Osteoblast (primary cell): Measurements from ENCODE around the gene CEP170. TPM values are rescaled to one million over a fixed set of nuclear protein-coding genes. Genes with fewer than 3 reads are reported as not detected.

Experiments
- DNase-seq: peaks from one replicate; pipeline ENCODE4 v3.0.0; 2011; ENCODE audit warnings: low spot score, mixed read lengths; ENCODE audit not compliant: insufficient read length; ENCODE audit errors: missing footprints
- H2AFZ ChIP-seq: 2 replicates; pipeline ENCODE4 v1.6.0; 2011; ENCODE audit warnings: mild to moderate bottlenecking, low read length
- H3K27ac ChIP-seq: 2 replicates; pipeline ENCODE4 v1.5.1; 2011; ENCODE audit warnings: mild to moderate bottlenecking, low read depth, low read length, moderate library complexity
- H3K27me3 ChIP-seq: 2 replicates; pipeline ENCODE4 v1.6.0; 2012; ENCODE audit warnings: mild to moderate bottlenecking, control low read depth, inconsistent platforms, low read length, moderate library complexity; ENCODE audit not compliant: insufficient read depth
- H3K36me3 ChIP-seq: 2 replicates; pipeline ENCODE4 v1.5.1; 2011; ENCODE audit warnings: mild to moderate bottlenecking, low read length, control low read depth, moderate library complexity; ENCODE audit not compliant: insufficient read depth
- H3K4me1 ChIP-seq: 2 replicates; pipeline ENCODE4 v1.5.1; 2011; ENCODE audit warnings: mild to moderate bottlenecking, low read length, control low read depth, moderate library complexity; ENCODE audit not compliant: insufficient read depth
- H3K4me2 ChIP-seq: 2 replicates; pipeline ENCODE4 v1.6.0; 2011; ENCODE audit warnings: mild to moderate bottlenecking, low read length; ENCODE audit not compliant: insufficient read depth
- H3K4me3 ChIP-seq: fragments of 200-600 bp; sonication (generic); 3 replicates; pipeline ENCODE4 v1.5.1; 2012; ENCODE audit warnings: mild to moderate bottlenecking, low read length, inconsistent platforms; ENCODE audit not compliant: insufficient read depth
- H3K79me2 ChIP-seq: 2 replicates; pipeline ENCODE4 v1.6.0; 2012; ENCODE audit warnings: mild to moderate bottlenecking, low read length, control low read depth, inconsistent platforms; ENCODE audit not compliant: insufficient read depth
- H3K9me3 ChIP-seq: 2 replicates; pipeline ENCODE4 v1.5.1; 2011; ENCODE audit warnings: low read depth, low read length, control low read depth
- H4K20me1 ChIP-seq: 2 replicates; pipeline ENCODE4 v1.6.0; 2012; ENCODE audit warnings: mild to moderate bottlenecking, low read length, control low read depth; ENCODE audit not compliant: insufficient read depth
- CTCF ChIP-seq: IDR thresholded peaks from 2 replicates; pipeline ENCODE4 v1.5.1; 2011; ENCODE audit warnings: mild to moderate bottlenecking, low read depth, low read length, moderate library complexity; ENCODE audit errors: extremely low read depth
- total RNA-seq: library from RNA; depleted of rRNA; stranded (reverse); fragments of >200 nt; gene quantifications from 2 replicates; pipeline ENCODE4 v1.2.3, GENCODE V29; 2012

The CEP170 gene
- total RNA-seq, result 90.5 and 102 TPM in 2 replicates

DNA sequence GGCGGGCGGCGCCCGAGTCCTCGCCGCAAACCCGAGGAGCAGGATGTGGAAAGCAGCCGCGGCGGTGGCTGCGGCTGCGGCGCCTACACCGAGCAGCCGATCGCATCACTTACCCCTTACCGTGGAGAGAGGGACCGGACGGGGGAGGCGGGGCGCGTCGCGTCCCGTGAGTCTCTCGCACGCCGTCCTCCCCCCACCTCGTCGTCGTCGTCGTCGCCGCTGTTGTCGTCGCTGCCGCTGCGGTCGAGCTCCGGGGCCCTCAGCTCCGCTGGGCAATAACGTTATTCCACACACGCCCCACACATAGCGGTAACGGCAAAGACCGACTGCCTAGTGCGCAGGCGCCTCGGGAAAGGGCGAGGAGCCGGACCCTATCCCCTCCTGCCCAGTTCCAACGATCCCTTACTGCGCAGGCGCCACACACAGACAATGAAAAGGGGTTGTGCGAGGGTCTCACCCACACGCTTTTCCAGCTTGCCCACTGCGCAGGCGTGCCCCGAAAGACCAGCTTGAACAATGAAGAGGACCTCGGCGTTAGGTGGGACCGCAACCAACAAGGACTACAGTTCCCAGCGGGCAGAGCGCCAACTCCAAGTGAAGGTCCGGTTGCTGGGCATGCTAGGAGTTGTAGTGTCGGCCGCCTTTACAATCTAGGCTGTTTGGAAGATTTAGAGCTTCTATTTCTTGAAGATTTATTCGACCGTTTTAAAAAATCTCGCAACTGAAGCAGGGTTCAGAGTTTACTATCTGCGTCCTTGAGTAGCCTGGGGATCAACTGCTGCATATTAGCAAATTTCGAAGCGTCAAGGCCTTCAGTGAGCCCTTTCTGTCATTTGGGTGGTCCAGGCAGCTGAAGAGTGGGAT, at the start of gene CEP170:
Gene CEP170, minus strand, starts transcription at position 355 of the 864 bp plus-strand sequence. CDS start 30,001 bp downstream, outside the sequence.
- peak within 1 kb of the TSS; percentile 95 for H3K4me3 ChIP-seq
- peak; percentile 97 for DNase-seq
- H3K9me3 ChIP-seq, result no peaks in the 10 kb centered on the region
- peaks cover 95% of the 10 kb centered on the region for H3K79me2 ChIP-seq
- TF ChIP-seq CTCF, result no peak
- H3K27ac ChIP-seq, result peak within 1 kb of the TSS; percentile 91
- H2AFZ ChIP-seq, result peak within 1 kb of the TSS; percentile 93
- peaks cover 25% of the 10 kb centered on the region for H4K20me1 ChIP-seq
- no peaks in the 10 kb centered on the region for H3K27me3 ChIP-seq
- H3K36me3 ChIP-seq, result no peaks in the 10 kb centered on the region
- peaks cover 31% of the 10 kb centered on the region for H3K4me1 ChIP-seq
- H3K4me2 ChIP-seq, result peak within 1 kb of the TSS; percentile 99

DNA sequence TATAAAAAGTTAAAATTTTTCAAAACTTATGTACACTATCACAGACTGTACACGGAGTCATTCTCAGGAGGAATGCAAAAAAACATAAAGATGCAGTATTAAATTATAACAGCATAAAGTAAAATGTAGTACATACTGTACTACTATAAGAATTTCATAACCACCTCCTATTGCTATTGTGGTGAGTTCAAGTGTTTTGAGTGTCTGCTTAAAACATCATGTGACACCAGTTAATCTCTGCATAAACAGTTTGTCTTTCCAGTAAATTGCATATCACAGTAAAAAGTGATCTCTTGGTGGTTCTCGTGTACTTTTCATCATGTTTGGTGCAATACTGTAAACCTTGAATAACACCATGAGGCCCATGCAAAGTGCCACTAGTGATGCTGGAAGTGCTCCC, 46.0 kb upstream of the CEP170 start:
- Histone ChIP-seq H3K36me3 (peaks cover 20% of the 10 kb centered on the region), H2AFZ (no peak overlapping the region), H3K4me2 (no peak overlapping the region), H4K20me1 (no peaks in the 10 kb centered on the region), H3K4me1 (no peaks in the 10 kb centered on the region), H3K27me3 (no peaks in the 10 kb centered on the region), H3K27ac (no peak overlapping the region), H3K4me3 (no peak overlapping the region), H3K79me2 (peaks cover 5% of the 10 kb centered on the region), H3K9me3 (no peaks in the 10 kb centered on the region)
- no peak for TF ChIP-seq CTCF
- peak; percentile 13 for DNase-seq

DNA sequence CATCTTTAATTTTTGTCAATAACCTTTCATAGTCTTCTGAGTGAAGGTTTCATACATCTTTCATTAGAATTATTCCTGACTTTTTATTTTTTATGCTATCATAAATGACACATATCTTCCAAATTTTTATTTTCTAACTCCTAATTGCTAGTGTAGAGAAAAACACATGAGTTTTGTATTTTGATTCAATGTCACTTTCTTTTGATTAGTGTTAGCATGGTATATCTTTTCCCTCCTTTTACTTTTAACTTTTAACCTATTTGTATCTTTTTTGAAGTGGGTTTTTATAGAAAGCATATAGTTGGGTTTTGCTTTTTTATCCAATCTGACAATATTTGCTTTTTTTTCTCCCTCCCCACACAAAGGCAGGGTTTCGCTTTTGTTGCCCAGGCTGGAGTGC, 44.0 kb upstream of the CEP170 start:
- Histone ChIP-seq H3K27ac (no peak overlapping the region), H3K79me2 (peaks cover 7% of the 10 kb centered on the region), H3K4me2 (no peak overlapping the region), H3K4me3 (no peak overlapping the region), H3K4me1 (no peaks in the 10 kb centered on the region), H3K27me3 (no peaks in the 10 kb centered on the region), H2AFZ (no peak overlapping the region), H3K9me3 (no peaks in the 10 kb centered on the region), H3K36me3 (peaks cover 20% of the 10 kb centered on the region), H4K20me1 (no peaks in the 10 kb centered on the region)
- DNase-seq, result no peak
- no peak for TF ChIP-seq CTCF

DNA sequence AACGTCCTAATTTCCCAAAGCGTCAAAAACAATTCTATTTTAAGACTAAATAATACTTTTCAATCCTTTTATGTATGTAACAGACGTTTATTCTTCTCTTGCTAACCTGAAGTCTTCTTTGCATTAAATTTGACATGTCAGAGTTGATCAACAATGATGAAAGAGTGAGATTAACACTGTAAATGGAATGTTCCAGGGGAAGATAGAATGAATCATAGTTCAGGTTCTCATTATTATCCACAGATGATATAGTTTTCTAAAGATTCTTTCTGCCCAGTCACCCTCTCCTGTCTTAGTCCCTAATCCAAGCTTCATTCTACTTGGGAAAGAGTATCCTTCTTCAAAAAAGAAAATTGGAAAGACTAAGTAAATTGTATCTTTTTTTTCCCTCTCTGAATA, 39.6 kb upstream of the CEP170 start:
- H4K20me1 ChIP-seq, result no peaks in the 10 kb centered on the region
- H3K4me3 ChIP-seq, result no peak overlapping the region
- H3K9me3 ChIP-seq, result no peaks in the 10 kb centered on the region
- H3K4me1 ChIP-seq, result peaks cover 7% of the 10 kb centered on the region
- H2AFZ ChIP-seq, result no peak overlapping the region
- H3K27me3 ChIP-seq, result no peaks in the 10 kb centered on the region
- peak; percentile 9 for DNase-seq
- peaks cover 31% of the 10 kb centered on the region for H3K79me2 ChIP-seq
- peaks cover 6% of the 10 kb centered on the region for H3K36me3 ChIP-seq
- H3K4me2 ChIP-seq, result no peak overlapping the region
- no peak for TF ChIP-seq CTCF
- no peak overlapping the region for H3K27ac ChIP-seq
